ENCODE measurements around the gene BPTF.
"Not testable (repeated sequence)": the region's sequence is repeated elsewhere in the genome, so short reads cannot be mapped to it uniquely, and the experiment has no call there.

The BPTF gene

DNA sequence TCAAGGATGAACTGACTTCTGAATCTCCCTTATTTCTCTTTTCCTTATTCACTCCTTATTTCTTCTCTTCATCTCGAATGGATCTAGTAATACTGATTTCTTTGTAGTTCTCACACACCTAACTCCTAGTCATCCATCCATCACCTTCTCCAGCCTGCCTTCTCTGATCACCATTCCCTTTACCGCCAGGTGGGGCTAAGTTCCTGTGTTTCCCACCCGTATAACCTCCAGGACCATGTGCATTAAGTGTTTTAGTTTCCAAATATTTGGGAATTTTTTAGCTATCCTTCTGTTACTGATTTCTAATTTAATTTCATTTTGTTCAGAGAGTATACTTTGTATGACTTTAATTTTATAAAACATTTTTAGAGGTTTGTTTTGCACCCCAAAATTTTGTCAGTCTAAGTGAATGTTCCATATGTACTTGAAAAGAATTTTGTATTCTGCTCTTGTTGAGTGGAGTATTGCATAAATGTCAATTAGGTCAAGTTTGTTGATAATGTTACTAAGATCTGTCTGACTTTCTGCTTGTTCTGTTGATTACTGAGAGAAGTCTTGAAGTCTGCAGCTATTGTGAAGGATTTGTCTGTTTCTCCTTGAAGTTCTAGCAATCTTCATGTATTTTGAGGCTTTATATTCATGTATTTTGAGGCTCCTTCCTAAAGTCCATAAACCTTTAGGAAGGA, 8.8 kb downstream of the BPTF start:
- in situ Hi-C loops (cut with MboI; ENCODE audit: low sequenced_read_pairs), result no loop called here

DNA sequence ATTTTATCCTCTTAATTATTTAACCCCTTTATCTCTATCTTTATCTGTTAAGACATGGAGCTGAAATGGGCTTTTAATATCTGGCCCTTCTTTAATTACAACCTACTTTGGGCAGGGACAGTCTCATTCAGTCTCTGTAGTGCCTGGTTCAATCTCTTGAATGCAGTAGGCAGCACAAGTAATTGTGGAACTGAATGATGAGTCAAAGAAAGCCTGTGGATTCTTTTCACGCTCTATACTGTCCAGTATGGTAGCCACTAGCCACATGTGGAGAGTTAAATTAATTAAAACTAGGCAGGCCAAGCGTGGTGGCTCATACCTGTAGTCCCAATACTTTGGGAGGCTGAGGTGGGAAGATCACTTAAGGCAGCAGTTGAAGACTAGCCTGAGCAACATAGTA, 9.3 kb downstream of the BPTF start:
- in situ Hi-C loops (cut with MboI; ENCODE audit: low sequenced_read_pairs), result no loop called here

DNA sequence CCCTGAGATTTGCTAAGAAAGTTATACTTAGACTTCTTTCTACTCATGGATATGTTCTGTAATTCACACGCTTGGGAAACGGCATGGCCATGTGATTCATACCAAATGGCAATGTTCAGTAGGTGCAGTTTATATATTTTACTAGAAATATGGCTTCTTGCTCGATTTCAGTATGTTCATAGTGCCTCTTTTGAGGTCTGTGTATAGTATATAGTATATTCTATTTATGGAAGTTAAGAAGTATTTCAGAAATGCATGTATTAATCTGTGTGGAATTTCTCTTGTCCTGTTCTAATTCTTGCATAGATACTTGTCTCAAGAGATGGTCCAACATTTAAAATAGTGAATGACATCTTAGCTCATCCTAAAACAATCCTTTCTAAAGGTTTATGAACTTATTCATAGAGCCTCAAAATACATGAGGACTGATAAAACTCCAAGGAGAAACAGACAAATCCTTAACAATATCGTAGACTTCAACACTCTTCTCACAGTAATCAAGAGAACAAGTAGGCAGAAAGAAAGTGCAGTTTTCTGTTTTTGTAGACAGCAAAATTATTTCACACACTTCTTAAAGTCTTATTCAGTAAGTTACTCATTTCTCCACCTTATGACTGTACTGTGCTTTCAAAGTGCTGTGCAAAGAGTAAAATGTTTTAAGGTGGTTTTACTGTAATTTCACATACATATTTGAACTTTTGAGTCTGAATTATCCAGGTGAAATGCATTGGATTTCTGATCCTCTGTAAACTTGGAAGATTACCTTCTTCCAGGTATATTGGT, 11.1 kb downstream of the BPTF start:
- in situ Hi-C loops (cut with MboI; ENCODE audit: low sequenced_read_pairs), result no loop called here

DNA sequence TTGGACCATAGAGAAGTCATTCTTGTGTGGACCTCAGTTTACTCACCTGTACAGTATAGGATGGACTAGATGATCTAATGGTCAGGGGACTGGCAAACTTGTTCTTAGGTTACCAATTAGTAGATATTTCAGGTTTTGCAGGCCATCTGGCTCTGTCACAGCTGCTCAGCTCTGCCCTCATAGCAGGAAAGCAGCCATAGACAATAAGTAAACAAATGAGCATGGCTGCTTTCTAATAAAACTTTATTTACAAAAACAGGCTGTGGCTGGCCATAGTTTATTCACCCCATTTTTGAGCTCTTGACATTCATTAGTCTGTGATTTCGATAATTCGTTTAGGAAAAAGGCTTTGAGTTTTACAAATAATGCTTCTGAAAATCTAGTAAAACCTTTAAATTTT, 12.7 kb downstream of the BPTF start:
- in situ Hi-C loops (cut with MboI; ENCODE audit: low sequenced_read_pairs), result no loop called here

DNA sequence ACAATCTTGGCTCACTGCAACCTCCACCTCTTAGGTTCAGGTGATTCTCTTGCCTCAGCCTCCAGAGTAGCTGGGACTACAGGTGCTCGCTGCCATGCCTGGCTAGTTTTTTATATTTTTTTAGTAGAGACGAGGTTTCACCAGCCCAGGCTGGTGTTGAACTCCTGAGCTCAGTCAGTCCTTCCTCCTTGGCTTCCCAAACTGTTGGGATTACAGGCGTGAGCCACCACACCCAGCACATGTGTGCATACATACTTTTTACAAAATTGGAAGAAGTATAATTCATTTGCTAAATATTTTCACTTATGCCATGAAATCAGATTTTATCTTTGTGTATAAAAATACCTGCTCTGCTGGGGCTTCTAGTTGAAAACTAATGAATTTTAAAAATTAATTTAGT, 13.2 kb downstream of the BPTF start:
- in situ Hi-C loops (cut with MboI; ENCODE audit: low sequenced_read_pairs), result no loop called here

DNA sequence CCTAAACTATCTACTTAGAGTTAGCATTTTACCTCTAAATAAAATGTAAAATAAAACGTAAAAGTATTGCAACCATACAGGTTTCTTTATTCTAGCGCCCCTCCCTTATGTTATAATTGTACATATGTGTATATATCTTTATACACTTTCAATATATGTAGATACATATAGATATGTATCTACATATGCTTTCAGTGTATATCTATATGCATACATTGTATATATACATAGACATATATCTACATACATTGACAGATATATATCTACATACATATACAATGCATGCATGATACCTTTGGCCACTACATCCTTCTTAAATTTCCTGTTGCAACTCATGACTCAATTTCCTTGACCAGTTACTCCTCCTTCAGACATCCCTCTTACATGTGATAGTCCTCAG, 16.7 kb downstream of the BPTF start:
- in situ Hi-C loops (cut with MboI; ENCODE audit: low sequenced_read_pairs), result no loop called here

DNA sequence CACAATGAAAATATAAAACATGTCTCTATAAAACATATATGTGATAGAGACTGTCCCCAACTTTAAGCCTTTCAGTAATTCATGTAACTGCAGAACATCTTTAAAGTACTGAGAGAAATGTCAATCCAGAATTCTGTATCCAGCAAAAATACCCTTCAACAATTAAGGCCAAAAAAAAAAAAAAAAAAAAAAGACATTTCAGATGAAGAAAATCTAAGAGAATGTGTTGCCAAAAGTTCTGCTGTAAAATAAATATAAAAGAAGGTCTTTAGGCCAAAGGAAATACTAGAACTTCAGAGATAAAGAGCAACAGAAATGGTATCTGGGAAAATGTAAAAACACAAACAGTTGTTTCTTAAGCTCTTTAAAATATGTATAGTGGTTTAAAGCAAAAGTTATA, 17.3 kb downstream of the BPTF start:
- in situ Hi-C loops (cut with MboI; ENCODE audit: low sequenced_read_pairs), result no loop called here

DNA sequence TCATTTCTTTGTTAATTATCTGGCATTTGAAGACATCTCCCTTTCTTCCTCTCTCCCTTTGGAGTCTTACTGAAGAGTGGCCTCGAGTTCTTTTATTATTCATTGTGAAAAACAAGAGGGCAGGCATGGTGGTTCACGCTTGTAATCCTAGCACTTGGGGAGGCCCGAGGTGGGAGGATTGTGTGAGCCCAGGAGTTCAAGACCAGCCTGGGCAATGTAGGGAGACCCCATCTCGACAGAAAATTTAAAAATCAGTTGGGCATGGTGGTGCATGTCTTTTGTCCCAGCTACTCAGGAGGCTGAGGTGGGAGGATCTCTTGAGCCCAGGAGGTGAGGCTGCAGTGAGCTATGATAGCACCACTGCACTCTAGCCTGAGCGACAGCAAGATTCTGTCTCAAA, 20.1 kb downstream of the BPTF start:
- in situ Hi-C loops (cut with MboI; ENCODE audit: low sequenced_read_pairs), result no loop called here

DNA sequence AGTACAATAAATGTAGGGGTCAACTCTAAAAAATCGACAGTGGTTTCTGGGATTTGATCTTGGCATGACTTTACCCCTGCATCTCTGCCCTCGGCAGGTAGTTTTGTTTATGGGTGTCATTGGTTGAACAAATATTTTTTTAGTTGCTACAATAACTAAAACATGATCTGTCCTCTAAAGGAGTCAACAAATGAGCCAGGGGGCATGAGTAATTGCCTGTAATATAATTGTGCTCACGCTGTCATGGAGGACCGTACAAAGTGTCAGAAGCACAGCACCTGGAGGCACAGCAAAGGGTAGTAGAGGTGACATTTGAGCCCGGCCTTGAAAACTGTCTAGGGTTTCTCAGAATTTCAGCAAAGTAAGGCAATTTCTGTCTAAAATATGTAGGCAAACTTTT, 22.9 kb downstream of the BPTF start:
- in situ Hi-C loops (cut with MboI; ENCODE audit: low sequenced_read_pairs), result not testable (repeated sequence)

DNA sequence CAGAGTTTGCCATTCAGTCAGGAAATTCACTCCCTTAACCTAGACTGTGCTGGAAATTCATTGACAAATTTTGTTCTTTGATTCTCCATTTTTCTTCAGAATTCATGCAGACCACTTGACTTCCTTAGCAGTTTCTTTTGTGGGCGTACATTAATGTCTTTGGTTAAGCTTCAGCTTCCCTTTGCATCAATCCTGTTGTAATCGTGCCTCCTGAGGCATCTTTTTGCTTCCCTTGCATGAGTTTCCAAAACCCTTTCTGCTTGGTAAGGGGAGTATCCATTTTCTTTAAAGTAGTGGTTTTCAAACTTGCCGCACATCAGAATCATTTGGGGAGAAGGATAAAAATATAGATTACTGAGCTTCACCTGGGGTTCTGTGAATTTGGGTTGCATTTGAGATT, 23.5 kb downstream of the BPTF start:
- in situ Hi-C loops (cut with MboI; ENCODE audit: low sequenced_read_pairs), result not testable (repeated sequence)

DNA sequence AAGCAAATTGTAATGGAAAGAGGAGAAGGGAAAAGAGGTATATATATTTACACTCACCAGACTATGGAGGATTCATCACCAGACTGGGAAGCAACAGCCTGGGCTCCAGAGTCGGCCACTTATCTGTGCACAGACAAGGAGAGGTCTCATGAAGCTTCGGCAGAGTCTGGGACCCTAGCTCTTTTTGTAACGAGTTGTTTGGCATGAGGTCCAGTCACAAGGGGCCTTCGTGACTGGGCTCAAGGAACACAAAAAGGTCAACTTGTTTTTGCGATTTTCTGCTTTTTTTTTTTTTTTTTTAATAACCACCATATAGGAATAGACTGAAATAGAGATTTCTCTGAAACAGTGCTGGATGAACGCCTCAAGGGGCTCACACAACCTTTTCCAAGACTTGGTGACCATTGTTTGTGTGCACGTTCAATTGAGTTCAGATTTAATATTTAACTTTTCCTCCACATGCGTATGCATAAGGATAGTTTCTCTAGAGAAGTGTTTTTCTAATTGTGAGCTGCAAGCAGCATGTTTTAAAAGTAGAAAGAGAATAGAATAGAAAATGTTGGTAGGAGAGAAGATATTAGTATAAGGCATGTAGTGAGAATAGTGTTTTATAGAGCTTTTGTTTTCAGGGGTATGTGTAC, 25.8 kb downstream of the BPTF start:
- in situ Hi-C loops (cut with MboI; ENCODE audit: low sequenced_read_pairs), result no loop called here

DNA sequence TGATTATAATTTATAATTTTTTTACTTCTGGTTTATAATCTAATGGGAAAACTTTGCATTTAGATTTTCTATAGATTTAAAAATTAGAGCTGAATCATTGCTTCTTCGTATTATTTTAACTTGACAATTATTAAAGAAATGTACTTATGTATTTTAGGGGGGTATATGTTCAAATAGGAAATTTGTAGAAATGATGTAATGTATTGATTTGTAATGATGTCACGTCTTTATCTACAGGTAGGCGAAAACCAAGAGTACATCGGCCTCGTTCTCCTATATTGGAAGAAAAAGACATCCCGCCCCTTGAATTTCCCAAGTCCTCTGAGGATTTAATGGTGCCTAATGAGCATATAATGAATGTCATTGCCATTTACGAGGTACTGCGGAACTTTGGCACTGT, 28.4 kb downstream of the BPTF start:
- in situ Hi-C loops (cut with MboI; ENCODE audit: low sequenced_read_pairs), result no loop called here

DNA sequence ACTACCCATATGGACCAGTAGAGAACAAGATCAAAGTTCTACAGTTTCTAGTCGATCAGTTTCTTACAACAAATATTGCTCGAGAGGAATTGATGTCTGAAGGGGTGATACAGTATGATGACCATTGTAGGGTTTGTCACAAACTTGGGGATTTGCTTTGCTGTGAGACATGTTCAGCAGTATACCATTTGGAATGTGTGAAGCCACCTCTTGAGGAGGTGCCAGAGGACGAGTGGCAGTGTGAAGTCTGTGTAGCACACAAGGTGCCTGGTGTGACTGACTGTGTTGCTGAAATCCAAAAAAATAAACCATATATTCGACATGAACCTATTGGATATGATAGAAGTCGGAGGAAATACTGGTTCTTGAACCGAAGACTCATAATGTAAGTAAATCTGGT, 29.1 kb downstream of the BPTF start:
- in situ Hi-C loops (cut with MboI; ENCODE audit: low sequenced_read_pairs), result no loop called here

DNA sequence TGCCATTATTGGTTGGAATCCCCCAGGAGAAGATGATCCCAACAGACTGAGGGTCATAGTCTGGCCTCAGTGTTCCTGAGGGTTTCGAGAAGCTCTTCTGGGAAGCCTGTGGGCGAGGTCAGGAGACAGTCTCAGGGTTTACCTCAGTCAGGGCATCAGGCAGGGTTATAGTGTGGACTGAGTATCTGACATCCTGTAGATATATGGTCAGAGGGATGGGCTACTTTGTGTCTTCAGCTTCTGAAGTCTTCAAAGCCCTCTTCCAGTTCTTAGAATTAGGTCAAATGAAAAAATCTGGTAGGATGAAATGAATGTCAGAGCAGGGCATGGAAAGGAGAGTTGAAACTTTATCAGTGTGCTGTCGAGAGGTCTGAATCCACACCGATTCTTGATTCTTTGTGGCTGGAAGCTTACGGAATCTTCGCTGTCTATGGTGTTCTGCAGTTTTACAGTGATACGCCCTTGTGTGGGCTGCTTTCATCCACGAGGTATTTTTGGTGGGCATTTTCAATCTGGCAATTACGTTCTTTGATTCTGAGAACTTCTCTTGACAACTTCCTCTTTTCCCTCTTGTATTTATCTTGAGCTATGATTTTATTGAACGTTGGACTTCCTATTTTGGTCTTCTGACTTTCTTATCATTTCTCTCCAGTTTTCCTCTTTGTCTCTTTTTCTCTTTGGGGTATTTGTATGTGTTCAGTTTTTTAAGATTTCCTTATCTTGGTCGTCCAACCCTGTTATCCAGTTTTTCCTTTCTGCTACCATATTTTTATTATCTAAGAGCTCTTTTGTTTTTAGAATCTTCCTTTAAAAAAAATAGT, 30.4 kb downstream of the BPTF start:
- in situ Hi-C loops (cut with MboI; ENCODE audit: low sequenced_read_pairs), result no loop called here

DNA sequence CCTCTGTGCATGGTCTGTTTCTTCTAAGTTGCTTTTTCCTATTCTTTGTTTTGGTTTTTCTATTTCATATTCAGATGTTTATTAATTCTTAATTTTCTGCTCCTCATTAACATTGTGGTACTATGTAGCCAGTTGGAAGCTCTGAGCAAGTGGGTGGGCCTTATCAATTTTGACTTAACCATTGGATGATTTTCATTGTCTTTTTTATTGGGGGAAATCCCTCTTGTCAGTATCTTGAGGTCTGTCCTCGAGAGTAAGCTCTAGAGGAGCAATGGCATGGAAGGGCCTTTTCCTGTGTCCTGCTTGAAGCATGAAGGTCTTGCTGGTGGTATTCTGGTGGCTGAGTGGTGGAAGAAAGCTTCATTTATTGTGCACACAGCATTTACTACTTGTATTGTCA, 31.1 kb downstream of the BPTF start:
- in situ Hi-C loops (cut with MboI; ENCODE audit: low sequenced_read_pairs), result not testable (repeated sequence)

DNA sequence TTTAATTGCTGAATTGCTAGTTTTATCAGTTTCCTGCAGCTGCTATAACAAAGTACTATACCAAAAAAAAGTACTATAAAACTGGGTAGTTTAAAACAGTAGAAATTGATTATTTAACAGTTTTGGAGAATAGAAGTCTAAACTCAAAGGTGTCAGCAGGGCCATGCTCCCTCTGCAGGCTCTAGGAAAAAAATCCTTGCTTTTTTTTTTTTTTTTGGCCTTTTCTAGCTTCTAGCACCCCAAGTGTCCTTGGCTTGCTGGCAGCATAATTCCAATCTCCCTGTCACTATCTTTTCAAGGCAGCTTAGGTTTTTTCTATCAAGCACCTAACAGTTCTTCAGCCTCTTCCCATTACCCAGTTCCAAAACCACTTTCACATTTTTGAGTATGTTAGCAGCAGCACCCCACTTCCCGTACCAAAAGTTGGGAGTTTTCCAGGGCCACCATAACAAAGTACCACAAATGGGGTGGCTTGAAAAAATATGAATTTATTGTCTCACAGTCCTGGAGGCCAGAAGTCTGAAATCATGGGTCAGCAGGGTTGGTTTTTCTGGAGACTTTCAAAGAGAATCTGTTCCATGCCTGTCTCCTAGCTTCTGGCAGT, 37.4 kb downstream of the BPTF start:
- in situ Hi-C loops (cut with MboI; ENCODE audit: low sequenced_read_pairs), result no loop called here

DNA sequence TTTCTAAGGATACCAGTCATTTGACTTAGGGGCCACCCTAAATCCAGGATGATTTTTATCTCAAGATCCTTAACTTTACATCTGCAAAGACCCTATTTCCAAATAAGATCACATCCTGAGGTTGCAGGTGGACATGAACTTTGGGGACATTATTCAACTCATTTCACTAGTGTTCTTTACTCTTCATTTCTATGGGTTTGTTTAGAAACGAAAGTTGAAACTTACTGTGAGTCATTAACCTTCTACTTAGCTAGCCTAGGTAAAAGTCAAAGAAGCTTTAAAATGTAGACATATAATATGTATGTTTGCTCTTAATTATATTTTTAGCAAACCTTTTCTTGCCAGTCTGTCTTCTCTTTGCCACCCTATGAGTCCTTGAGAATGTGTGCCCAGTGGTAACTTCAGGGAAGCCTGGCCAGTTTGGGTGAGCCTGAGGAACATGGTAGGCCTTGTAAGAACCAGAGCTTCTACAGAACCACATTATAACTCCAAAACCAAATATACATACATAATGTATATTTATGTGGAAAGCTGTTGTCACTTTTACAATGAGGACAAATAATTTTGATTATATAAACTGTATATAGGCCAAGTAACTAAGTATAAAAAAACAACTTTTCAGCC, 38.4 kb downstream of the BPTF start:
- in situ Hi-C loops (cut with MboI; ENCODE audit: low sequenced_read_pairs), result no loop called here

DNA sequence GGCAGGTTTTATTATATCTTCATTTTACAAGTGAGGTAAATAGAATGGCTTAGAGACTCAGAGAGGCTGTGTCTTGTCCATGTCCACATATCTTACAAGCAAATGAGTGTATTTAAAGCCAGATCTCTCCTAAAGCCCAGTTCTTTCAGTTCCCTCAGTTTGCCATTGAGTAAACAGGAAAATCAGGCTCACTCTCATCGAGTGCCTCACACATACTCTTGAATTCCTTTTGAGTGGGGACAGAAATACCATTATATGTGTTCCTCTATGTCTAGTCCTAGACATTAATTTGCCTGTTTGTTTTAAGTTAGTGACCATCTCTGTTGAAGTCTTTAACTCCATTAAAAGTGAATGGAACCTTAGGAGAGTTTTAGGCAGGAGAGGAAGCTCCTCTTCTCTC, 40.1 kb downstream of the BPTF start:
- in situ Hi-C loops (cut with MboI; ENCODE audit: low sequenced_read_pairs), result no loop called here

DNA sequence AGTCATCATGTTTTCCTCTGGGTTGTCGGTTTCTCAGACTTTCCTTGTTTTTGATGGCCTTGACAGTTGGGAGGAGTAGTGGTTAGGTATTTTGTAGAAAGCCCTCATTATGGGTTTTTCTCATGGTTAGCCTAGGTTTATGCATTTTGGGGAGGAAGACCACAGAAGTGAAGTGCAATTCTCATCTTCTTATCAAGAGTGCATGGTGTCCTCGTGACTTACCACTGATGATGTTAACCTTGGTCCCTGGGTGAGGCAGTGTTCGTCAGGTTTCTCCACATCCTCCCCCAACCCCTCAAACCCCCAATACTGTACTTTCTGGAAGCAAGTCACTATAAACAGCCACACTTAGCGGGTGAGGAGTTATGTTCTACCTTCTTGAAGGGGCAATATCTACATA, 42.3 kb downstream of the BPTF start:
- in situ Hi-C loops (cut with MboI; ENCODE audit: low sequenced_read_pairs), result no loop called here

DNA sequence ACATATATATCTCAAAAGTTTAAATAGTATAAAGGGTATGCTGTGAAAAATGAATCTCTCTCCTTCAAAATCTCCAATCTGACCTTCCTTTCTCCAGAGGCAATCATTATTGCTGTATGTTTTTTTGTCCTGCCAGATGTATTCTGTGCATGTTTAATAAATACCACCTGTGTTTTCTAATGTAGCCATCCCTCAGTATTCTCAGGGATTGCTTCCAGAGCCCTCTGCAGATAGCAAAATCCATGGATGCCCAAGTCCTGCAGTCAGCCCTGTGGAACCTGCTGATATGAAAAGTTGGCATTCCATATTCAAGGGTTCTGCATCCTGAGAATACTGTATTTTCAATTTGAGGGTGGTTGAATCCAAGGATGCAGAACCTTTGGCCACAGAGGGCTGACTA, 42.9 kb downstream of the BPTF start:
- in situ Hi-C loops (cut with MboI; ENCODE audit: low sequenced_read_pairs), result no loop called here

DNA sequence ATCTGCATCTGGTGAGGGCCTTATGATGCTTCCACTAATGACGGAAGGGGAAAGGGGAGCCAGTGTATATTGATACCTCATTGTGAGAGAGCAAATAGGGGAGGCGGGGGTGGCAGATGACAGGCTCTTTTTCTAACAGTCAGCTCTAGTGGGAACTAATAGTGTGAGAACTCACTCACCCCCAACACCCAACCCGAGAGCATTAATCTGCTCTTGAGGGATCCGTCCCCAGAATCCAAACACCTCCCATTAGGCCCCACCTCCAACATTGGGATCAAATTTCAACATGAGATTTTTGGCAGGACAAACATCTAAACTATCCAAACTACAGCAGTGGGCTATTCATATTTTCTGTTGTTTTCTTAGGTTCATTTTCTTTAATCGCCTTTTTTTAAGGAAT, 54.4 kb downstream of the BPTF start:
- in situ Hi-C loops (cut with MboI; ENCODE audit: low sequenced_read_pairs), result no loop called here

Measured in HL-60/S4 treated with phorbol 12-myristate 13-acetate at 8.2 ng/mL for 4 days and 3 days (cell line).